Trophoblast cell (in vitro differentiated cells and primary cell): ENCODE results near the gene TPI1.

Experiments used
- DNase-seq, 2 donors: peaks; one replicate each; pipeline ENCODE4 v3.0.0-alpha.2; 2016
- H2AFZ ChIP-seq: 2 replicates; pipeline ENCODE4 v1.6.1; 2013; ENCODE audit warnings: low read length, moderate library complexity, mild to moderate bottlenecking; ENCODE audit not compliant: insufficient read depth, poor library complexity
- H2AK5ac ChIP-seq: 2 replicates; pipeline ENCODE4 v1.6.1; 2013; ENCODE audit warnings: mild to moderate bottlenecking, low read length
- H2BK120ac ChIP-seq: 2 replicates; pipeline ENCODE4 v1.6.1; 2013; ENCODE audit warnings: low read length, mild to moderate bottlenecking, moderate library complexity; ENCODE audit not compliant: insufficient read depth, poor library complexity
- H2BK12ac ChIP-seq: 2 replicates; pipeline ENCODE4 v1.6.1; 2013; ENCODE audit warnings: mild to moderate bottlenecking, low read length, moderate library complexity
- H2BK5ac ChIP-seq: 2 replicates; pipeline ENCODE4 v1.6.1; 2013; ENCODE audit warnings: low read length, low read depth, moderate library complexity, mild to moderate bottlenecking; ENCODE audit not compliant: poor library complexity
- H3K14ac ChIP-seq: 2 replicates; pipeline ENCODE4 v1.6.1; 2013; ENCODE audit warnings: mild to moderate bottlenecking, low read length
- H3K18ac ChIP-seq: 2 replicates; pipeline ENCODE4 v1.6.1; 2013; ENCODE audit warnings: mild to moderate bottlenecking, low read length
- H3K23ac ChIP-seq: 2 replicates; pipeline ENCODE4 v1.6.1; 2013; ENCODE audit warnings: low read length
- H3K27ac ChIP-seq: 2 replicates; pipeline ENCODE4 v1.5.1; 2013; ENCODE audit warnings: low read depth, mild to moderate bottlenecking, inconsistent platforms, low read length, moderate library complexity
- H3K27me3 ChIP-seq: 2 replicates; pipeline ENCODE4 v1.6.1; 2013; ENCODE audit warnings: inconsistent platforms, mild to moderate bottlenecking, low read length, moderate library complexity; ENCODE audit not compliant: insufficient read depth
- H3K36me3 ChIP-seq, 2 experiments: 1 replicate in 1 of 2; 2 replicates in 1 of 2; pipeline ENCODE4 v1.6.1; 2013; ENCODE audit warnings: low read length in 2 of 2, mild to moderate bottlenecking in 2 of 2, moderate library complexity in 1 of 2; ENCODE audit not compliant: insufficient read depth in 2 of 2, control insufficient read depth in 1 of 2
- H3K4ac ChIP-seq: 2 replicates; pipeline ENCODE4 v1.6.1; 2013; ENCODE audit warnings: low read depth, mild to moderate bottlenecking, low read length, moderate library complexity
- H3K4me1 ChIP-seq, 2 experiments: 1 replicate in 1 of 2; 2 replicates in 1 of 2; pipeline ENCODE4 v1.6.1; 2013; ENCODE audit warnings: low read length in 2 of 2, mild to moderate bottlenecking in 2 of 2, moderate library complexity in 1 of 2; ENCODE audit not compliant: insufficient read depth in 2 of 2, control insufficient read depth in 1 of 2
- H3K4me2 ChIP-seq: 2 replicates; pipeline ENCODE4 v1.6.1; 2013; ENCODE audit warnings: inconsistent platforms, mild to moderate bottlenecking, low read length, moderate library complexity
- H3K4me3 ChIP-seq: 2 replicates; pipeline ENCODE4 v1.5.1; 2013; ENCODE audit warnings: mild to moderate bottlenecking, low read depth, low read length, inconsistent platforms
- H3K79me1 ChIP-seq: one replicate; pipeline ENCODE4 v1.6.1; 2013; ENCODE audit warnings: low read length
- H3K79me2 ChIP-seq: 2 replicates; pipeline ENCODE4 v1.6.1; 2013; ENCODE audit warnings: low read length, mild to moderate bottlenecking; ENCODE audit not compliant: control insufficient read depth, insufficient read depth, poor library complexity
- H3K9ac ChIP-seq: 2 replicates; pipeline ENCODE4 v1.6.1; 2013; ENCODE audit warnings: mild to moderate bottlenecking, low read length
- H3K9me3 ChIP-seq: 2 replicates; pipeline ENCODE4 v1.6.1; 2013; ENCODE audit warnings: low read depth, mild to moderate bottlenecking, control low read depth, inconsistent platforms, low read length; ENCODE audit not compliant: insufficient read depth
- H4K12ac ChIP-seq: 2 replicates; pipeline ENCODE4 v1.6.1; 2013; ENCODE audit warnings: low read depth, mild to moderate bottlenecking, low read length, moderate library complexity
- H4K8ac ChIP-seq: 2 replicates; pipeline ENCODE4 v1.6.1; 2013; ENCODE audit warnings: low read depth, mild to moderate bottlenecking, low read length, moderate library complexity
- H4K91ac ChIP-seq: one replicate; pipeline ENCODE4 v1.6.1; 2013; ENCODE audit warnings: low read depth, mild to moderate bottlenecking, low read length, moderate library complexity
- WGBS: extraction: QIAGEN DNeasy Blood & Tissue Kit; methylation state at CpG from one replicate; pipeline ENCODE4 v1.1.7; 2013; ENCODE audit warnings: missing lambda C conversion rate; ENCODE audit not compliant: insufficient read length, insufficient coverage; ENCODE audit errors: extremely low coverage; 5-methylcytosine and 5-hydroxymethylcytosine counted together

TPI1 gene

GRCh38 chr12:6851921-6852650, 15.2 kb upstream of the TPI1 start, which contains the start of gene USP5:
TSS of gene USP5 (plus strand) at chr12:6852150. CDS start at chr12:6852180, 30 bp downstream.
- Histone ChIP-seq H4K91ac (peak within 1 kb of the TSS; percentile 84), H3K79me2 (peaks cover 4% of the 10 kb centered on the region), H3K4me3 (peak within 1 kb of the TSS; percentile 94), H2AFZ (peak within 1 kb of the TSS; percentile 20), H3K9ac (peak within 1 kb of the TSS; percentile 86), H3K14ac (peak within 1 kb of the TSS; percentile 55), H3K36me3 (peaks cover 24 to 39% of the 10 kb centered on the region in 2 experiments), H3K18ac (peak within 1 kb of the TSS; percentile 60), H3K4ac (peak within 1 kb of the TSS; percentile 65), H3K23ac (no peak within 1 kb of the TSS), H2BK12ac (peak within 1 kb of the TSS; percentile 16), H3K79me1 (peaks cover 5% of the 10 kb centered on the region), H3K4me1 (peaks cover 14 to 15% of the 10 kb centered on the region in 2 experiments), H4K12ac (peak within 1 kb of the TSS; percentile 67), H2BK120ac (peak within 1 kb of the TSS; percentile 7), H4K8ac (peak within 1 kb of the TSS; percentile 87), H3K9me3 (no peaks in the 10 kb centered on the region), H3K27ac (peak within 1 kb of the TSS; percentile 55), H2AK5ac (peak within 1 kb of the TSS; percentile 76), H3K4me2 (peak within 1 kb of the TSS; percentile 74), H2BK5ac (peak within 1 kb of the TSS; percentile 27), H3K27me3 (no peaks in the 10 kb centered on the region)
- no CpG with 5 or more reads among the region's 65 CpGs for WGBS
- DNase-seq: peak; percentile 99 to 100

- no peak for DNase-seq
- peaks cover 4% of the 10 kb centered on the region for H3K79me2 ChIP-seq
- peaks cover 14 to 15% of the 10 kb centered on the region in 2 experiments for H3K4me1 ChIP-seq
- H4K12ac ChIP-seq: peak overlapping the region; percentile 67
- peak overlapping the region; percentile 60 for H3K18ac ChIP-seq
- H3K14ac ChIP-seq: peak overlapping the region; percentile 21
- H3K36me3 ChIP-seq: peaks cover 25 to 41% of the 10 kb centered on the region in 2 experiments
- H2BK12ac ChIP-seq: peak overlapping the region; percentile 16
- H4K91ac ChIP-seq: peak overlapping the region; percentile 84
- H4K8ac ChIP-seq: peak overlapping the region; percentile 75
- H2BK120ac ChIP-seq: no peak overlapping the region
- H2AK5ac ChIP-seq: peak overlapping the region; percentile 76
- H2BK5ac ChIP-seq: no peak overlapping the region
- WGBS: no CpG with 5 or more reads among the region's 18 CpGs
- H3K9ac ChIP-seq: peak overlapping the region; percentile 57
- H3K4me2 ChIP-seq: peak overlapping the region; percentile 60
- peak overlapping the region; percentile 65 for H3K4ac ChIP-seq
- no peaks in the 10 kb centered on the region for H3K9me3 ChIP-seq
- peak overlapping the region; percentile 35 for H3K27ac ChIP-seq
- H3K27me3 ChIP-seq: no peaks in the 10 kb centered on the region
- peak overlapping the region; percentile 76 for H3K4me3 ChIP-seq
- no peak overlapping the region for H3K23ac ChIP-seq
- peak overlapping the region; percentile 20 for H2AFZ ChIP-seq
- H3K79me1 ChIP-seq: peaks cover 5% of the 10 kb centered on the region
These were observed 14.5 kb upstream of the TPI1 start for GRCh38 chr12:6852651-6853354.

GRCh38 chr12:6853626-6854025, 13.7 kb upstream of the TPI1 start:
- Histone ChIP-seq H2AFZ (no peak overlapping the region), H2AK5ac (no peak overlapping the region), H3K14ac (no peak overlapping the region), H4K12ac (no peak overlapping the region), H4K8ac (no peak overlapping the region), H3K18ac (no peak overlapping the region), H2BK120ac (no peak overlapping the region), H3K79me2 (peaks cover 4% of the 10 kb centered on the region), H3K27me3 (no peaks in the 10 kb centered on the region), H3K4me3 (no peak overlapping the region), H3K9ac (peak overlapping the region; percentile 1), H3K9me3 (no peaks in the 10 kb centered on the region), H3K79me1 (peaks cover 5% of the 10 kb centered on the region), H2BK12ac (no peak overlapping the region), H3K4me2 (no peak overlapping the region), H3K4ac (no peak overlapping the region), H4K91ac (no peak overlapping the region), H3K27ac (no peak overlapping the region), H3K4me1 (peaks cover 14 to 15% of the 10 kb centered on the region in 2 experiments), H3K23ac (no peak overlapping the region), H2BK5ac (no peak overlapping the region), H3K36me3 (peaks cover 30 to 47% of the 10 kb centered on the region in 2 experiments)
- DNase-seq: no peak
- no CpG with 5 or more reads among the region's 1 CpG for WGBS

GRCh38 chr12:6854036-6854435, 13.3 kb upstream of the TPI1 start:
- Histone ChIP-seq H3K27me3 (no peaks in the 10 kb centered on the region), H2BK5ac (no peak overlapping the region), H3K27ac (no peak overlapping the region), H3K36me3 (peaks cover 30 to 47% of the 10 kb centered on the region in 2 experiments), H3K4me3 (no peak overlapping the region), H2BK12ac (no peak overlapping the region), H3K9me3 (no peaks in the 10 kb centered on the region), H3K23ac (no peak overlapping the region), H4K91ac (no peak overlapping the region), H3K79me2 (peaks cover 4% of the 10 kb centered on the region), H3K9ac (peak overlapping the region; percentile 1), H3K4me2 (no peak overlapping the region), H3K14ac (no peak overlapping the region), H3K4me1 (peaks cover 14 to 15% of the 10 kb centered on the region in 2 experiments), H3K18ac (no peak overlapping the region), H3K4ac (no peak overlapping the region), H2BK120ac (no peak overlapping the region), H4K8ac (no peak overlapping the region), H3K79me1 (peaks cover 5% of the 10 kb centered on the region), H4K12ac (no peak overlapping the region), H2AFZ (no peak overlapping the region), H2AK5ac (no peak overlapping the region)
- WGBS: no CpG with 5 or more reads among the region's 6 CpGs
- no peak for DNase-seq
